ENCODE data around the gene RSL24D1. TPM values are rescaled to one million over a fixed set of nuclear protein-coding genes. Genes with fewer than 3 reads are reported as not detected.
"Not testable (repeated sequence)": the region's sequence is repeated elsewhere in the genome, so short reads cannot be mapped to it uniquely, and the experiment has no call there.

RSL24D1 gene
- total RNA-seq, 1 experiment from 2014 or later, result 111 TPM

DNA sequence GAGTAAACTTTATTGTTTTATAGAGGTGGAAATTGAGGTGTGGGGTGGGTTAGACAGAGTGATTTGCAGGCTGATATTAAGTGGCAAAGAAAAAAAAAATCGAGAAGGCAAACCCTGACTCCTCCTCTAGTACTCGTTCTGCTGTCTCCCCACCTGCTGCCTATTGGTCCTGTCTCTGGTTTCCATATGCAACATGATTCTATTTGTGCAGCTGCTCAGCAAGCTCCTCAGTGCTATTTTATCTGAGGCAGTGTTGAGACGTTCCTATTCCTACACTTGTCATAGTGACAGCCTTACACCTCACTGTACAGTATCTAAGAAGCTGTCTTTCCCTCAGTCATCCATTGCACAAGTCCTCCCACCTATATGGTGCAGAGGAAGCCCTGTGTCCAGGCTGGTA, 45.1 kb downstream of the RSL24D1 start:
- Histone ChIP-seq H2BK5ac (ENCODE audit: insufficient read length, low read length) (no peak overlapping the region), H4K91ac (ENCODE audit: insufficient read length, low read depth, low read length) (no peak overlapping the region), H4K8ac (replicated peaks; ENCODE audit: insufficient read length, low read depth, low read length) (no peak overlapping the region), H3K9me3 (ENCODE audit: control insufficient read depth, low read depth, low read length) (no peaks in the 10 kb centered on the region), H2AK5ac (ENCODE audit: insufficient read length, low read length) (no peak overlapping the region), H4K5ac (ENCODE audit: insufficient read length, low read depth, low read length) (no peak overlapping the region), H3K4me2 (ENCODE audit: insufficient read depth, insufficient read length, low read length) (no peak overlapping the region), H2AFZ (ENCODE audit: low read length) (no peak overlapping the region), H3K14ac (ENCODE audit: insufficient read depth, low read length) (no peak overlapping the region), H3K27ac (ENCODE audit: insufficient read length, low read depth, low read length) (no peak overlapping the region), H3K79me2 (ENCODE audit: insufficient read depth, low read length) (no peaks in the 10 kb centered on the region), H3K27me3 (ENCODE audit: insufficient read depth, low read length) (no peaks in the 10 kb centered on the region), H3K23me2 (ENCODE audit: insufficient read length, low read depth, low read length, poor library complexity, severe bottlenecking) (no peaks in the 10 kb centered on the region), H2BK12ac (ENCODE audit: insufficient read length, low read depth, low read length) (no peak overlapping the region), H3K79me1 (ENCODE audit: insufficient read depth, low read depth, low read length, poor library complexity, severe bottlenecking) (no peaks in the 10 kb centered on the region), H3T11ph (ENCODE audit: low read length) (no peak overlapping the region), H2BK20ac (ENCODE audit: low read depth, low read length, poor library complexity, severe bottlenecking) (no peak overlapping the region), H3K4me1 (ENCODE audit: insufficient read depth, low read length) (no peaks in the 10 kb centered on the region), H3K23ac (ENCODE audit: insufficient read length, low read depth, low read length) (no peak overlapping the region), H3K9ac (ENCODE audit: extremely low read depth, insufficient read length, low read length) (no peak overlapping the region), H2BK120ac (ENCODE audit: low read depth, low read length, poor library complexity, severe bottlenecking) (no peak overlapping the region), H4K20me1 (ENCODE audit: control insufficient read depth, insufficient read depth, insufficient read length) (no peaks in the 10 kb centered on the region), H3K18ac (ENCODE audit: insufficient read length, low read depth, low read length) (no peak overlapping the region), H3K4ac (ENCODE audit: low read depth, low read length) (no peak overlapping the region), H3K56ac (ENCODE audit: insufficient read length, low read depth, low read length) (no peak overlapping the region), H2BK15ac (ENCODE audit: low read depth, low read length) (no peak overlapping the region)
- no peak for DNase-seq
- Mint-ChIP-seq H3K9me3 (peaks cover 2 to 5% of the 10 kb centered on the region in 2 experiments; a peak in 2 of 5 replicates), H3K4me1 (no peaks in the 10 kb centered on the region), H3K27ac (no peak overlapping the region), H3K4me3 (no peak overlapping the region), H3K36me3 (ENCODE audit: insufficient read depth in 1 of 3, low read depth in 3 of 3) (no peaks in the 10 kb centered on the region; a peak in 1 of 7 replicates), H3K27me3 (ENCODE audit: low read depth) (no peaks in the 10 kb centered on the region; the same call in 1 of the 2 replicates)
- no CpG with 5 or more reads among the region's 3 CpGs for WGBS (ENCODE audit: extremely low coverage, insufficient read length, low lambda C conversion rate)
- no peak for TF ChIP-seq CTCF (conservative IDR thresholded peaks at IDR 0.05)

GRCh38 chr15:55143132-55143531, 53.6 kb downstream of the RSL24D1 start:
- H3K27me3 ChIP-seq (ENCODE audit: insufficient read depth, low read length); H3K79me1 ChIP-seq (ENCODE audit: insufficient read depth, low read depth, low read length, poor library complexity, severe bottlenecking); H3K27ac Mint-ChIP-seq; H3K9me3 ChIP-seq (ENCODE audit: control insufficient read depth, low read depth, low read length); H3K4ac ChIP-seq (ENCODE audit: low read depth, low read length); H3K4me3 Mint-ChIP-seq; H3K4me2 ChIP-seq (ENCODE audit: insufficient read depth, insufficient read length, low read length); H4K20me1 ChIP-seq (ENCODE audit: control insufficient read depth, insufficient read depth, insufficient read length); H3K27ac ChIP-seq (ENCODE audit: insufficient read length, low read depth, low read length); H3K23me2 ChIP-seq (ENCODE audit: insufficient read length, low read depth, low read length, poor library complexity, severe bottlenecking); H3K9ac ChIP-seq (ENCODE audit: extremely low read depth, insufficient read length, low read length); H2BK5ac ChIP-seq (ENCODE audit: insufficient read length, low read length); H4K91ac ChIP-seq (ENCODE audit: insufficient read length, low read depth, low read length); H3K14ac ChIP-seq (ENCODE audit: insufficient read depth, low read length); H2BK12ac ChIP-seq (ENCODE audit: insufficient read length, low read depth, low read length); H4K8ac ChIP-seq (replicated peaks; ENCODE audit: insufficient read length, low read depth, low read length); H2BK120ac ChIP-seq (ENCODE audit: low read depth, low read length, poor library complexity, severe bottlenecking); H3K4me1 Mint-ChIP-seq; DNase-seq; H2AFZ ChIP-seq (ENCODE audit: low read length); H3K79me2 ChIP-seq (ENCODE audit: insufficient read depth, low read length); H2BK15ac ChIP-seq (ENCODE audit: low read depth, low read length); H2AK5ac ChIP-seq (ENCODE audit: insufficient read length, low read length); H4K5ac ChIP-seq (ENCODE audit: insufficient read length, low read depth, low read length); H3K18ac ChIP-seq (ENCODE audit: insufficient read length, low read depth, low read length); H3T11ph ChIP-seq (ENCODE audit: low read length); H2BK20ac ChIP-seq (ENCODE audit: low read depth, low read length, poor library complexity, severe bottlenecking); H3K56ac ChIP-seq (ENCODE audit: insufficient read length, low read depth, low read length); H3K4me1 ChIP-seq (ENCODE audit: insufficient read depth, low read length); H3K27me3 Mint-ChIP-seq (ENCODE audit: low read depth); H3K23ac ChIP-seq (ENCODE audit: insufficient read length, low read depth, low read length): not testable (repeated sequence)
- peaks cover 9 to 18% (median 14%) of the 10 kb centered on the region in 3 experiments; a peak in 6 of 7 replicates for H3K36me3 Mint-ChIP-seq (ENCODE audit: insufficient read depth in 1 of 3, low read depth in 3 of 3)
- WGBS (ENCODE audit: extremely low coverage, insufficient read length, low lambda C conversion rate), result no CpG with 5 or more reads among the region's 8 CpGs
- peaks cover 48 to 75% of the 10 kb centered on the region in 2 experiments for H3K9me3 Mint-ChIP-seq

Data from H9 (cell line).